HepG2 (cell line): Measurements from ENCODE around the gene MBD5. TPM values are rescaled to one million over a fixed set of nuclear protein-coding genes. Genes with fewer than 3 reads are reported as not detected.

ENCODE experiments used
- ATAC-seq: fragments of 200-7000 bp; cut with Tn5 transposase; 3 replicates; pipeline ENCODE4 v1.9.1; 2020; ENCODE audit warnings: mild to moderate bottlenecking, moderate library complexity
- BruUV-seq: library from RNA; stranded (reverse); fragments of 400-500 nt; replicated peaks from 2 replicates; lab custom pipeline; 2021; lab: Mats Ljungman, UMichigan
- CTCF ChIA-PET: fragments of 300-600 bp; formaldehyde crosslinking; extraction: SDS; loops from one replicate; lab custom pipeline; 2021; ENCODE audit warnings: low total read pairs, inconsistent platforms, low intra/inter-chr PET ratio; lab: Yijun Ruan, JAX
- POLR2A ChIA-PET: fragments of 350-600 bp; sonication (Branson Sonifier 250); formaldehyde crosslinking; loops from one replicate; lab custom pipeline; 2020; ENCODE audit warnings: antibody characterized with exemption, inconsistent platforms; lab: Yijun Ruan, JAX
- DNase-seq: peaks from one replicate; pipeline ENCODE4 v3.0.0-alpha.2; 2015; ENCODE audit warnings: low spot score
- FAIRE-seq: peaks from 3 replicates; lab custom pipeline; 2011; peaks lifted over from hg19 to GRCh38; lab: Jason Lieb, UNC
- H2AFZ ChIP-seq: one replicate; pipeline ENCODE4 v1.6.1; 2011; ENCODE audit warnings: low read length, inconsistent platforms
- H3K27ac ChIP-seq: fragments of 300-600 bp; 3 replicates; pipeline ENCODE4 v1.8.0; 2011; ENCODE audit warnings: mixed run types, mild to moderate bottlenecking, mixed read lengths, low read length, inconsistent platforms; ENCODE audit not compliant: insufficient read depth; ENCODE audit errors: extremely low read length
- H3K27me3 ChIP-seq, 2 experiments: fragments of 200-600 bp in 1 of 2; 2 replicates in 1 of 2; 3 replicates in 1 of 2; pipeline versions ENCODE4 v1.6.0 to v1.8.0; 2011; ENCODE audit warnings: low read length in 2 of 2, mild to moderate bottlenecking in 2 of 2, moderate library complexity in 2 of 2, inconsistent platforms in 1 of 2; ENCODE audit not compliant: insufficient read depth in 2 of 2, control insufficient read depth in 1 of 2
- H3K36me3 ChIP-seq, 2 experiments: fragments of 200-600 bp in 1 of 2; replicated peaks in 1 of 2; 2 replicates in 1 of 2; 3 replicates in 1 of 2; pipeline versions ENCODE4 v1.5.1 to v1.8.0; 2011; ENCODE audit warnings: low read length in 2 of 2, inconsistent platforms in 1 of 2; ENCODE audit not compliant: insufficient read depth in 2 of 2, control insufficient read depth in 1 of 2
- H3K4me1 ChIP-seq: 2 replicates; pipeline ENCODE4 v1.5.1; 2012; ENCODE audit warnings: low read length, inconsistent platforms; ENCODE audit not compliant: insufficient read depth
- H3K4me2 ChIP-seq: 2 replicates; pipeline ENCODE4 v1.6.0; 2011; ENCODE audit warnings: low read depth, low read length, inconsistent platforms
- H3K4me3 ChIP-seq, 3 experiments: fragments of 200-600 bp in 1 of 3; sonication (generic), shearing (Covaris generic) in 1 of 3; replicated peaks in 1 of 3; 2 replicates each; pipeline ENCODE4 v1.5.1; 2011 to 2016; ENCODE audit warnings: low read length in 3 of 3, inconsistent platforms in 2 of 3, low read depth in 2 of 3, mild to moderate bottlenecking in 2 of 3, control low read depth in 1 of 3, mixed read lengths in 1 of 3; ENCODE audit not compliant: insufficient read depth in 1 of 3
- H3K79me2 ChIP-seq: one replicate; pipeline ENCODE4 v1.6.1; 2011; ENCODE audit warnings: low read length, inconsistent platforms; ENCODE audit not compliant: insufficient read depth
- H3K9ac ChIP-seq: 2 replicates; pipeline ENCODE4 v1.6.0; 2011; ENCODE audit warnings: mild to moderate bottlenecking, low read depth, low read length, inconsistent platforms; ENCODE audit not compliant: insufficient read depth
- H3K9me3 ChIP-seq: 2 replicates; pipeline ENCODE4 v1.5.1; 2012; ENCODE audit warnings: mild to moderate bottlenecking, low read length
- H4K20me1 ChIP-seq: 2 replicates; pipeline ENCODE4 v1.6.0; 2011; ENCODE audit warnings: inconsistent platforms, mild to moderate bottlenecking, low read length, moderate library complexity; ENCODE audit not compliant: insufficient read depth
- ARID4A ChIP-seq: sonication (generic); formaldehyde crosslinking; IDR thresholded peaks from 2 replicates; pipeline ENCODE4 v1.5.0; 2020; ENCODE audit warnings: mild to moderate bottlenecking, missing genetic modification reagents, borderline replicate concordance
- DR1 ChIP-seq: sonication (generic); formaldehyde crosslinking; IDR thresholded peaks from 2 replicates; pipeline ENCODE4 v1.8.0; 2021; ENCODE audit warnings: mild to moderate bottlenecking, missing genetic modification reagents, inconsistent platforms
- GATA4 ChIP-seq: sonication (generic); IDR thresholded peaks from 2 replicates; pipeline ENCODE4 v1.6.1; 2016; ENCODE audit warnings: antibody characterized with exemption, low read depth, borderline replicate concordance
- HNF4A ChIP-seq: sonication (generic); formaldehyde crosslinking; IDR thresholded peaks from 2 replicates; pipeline ENCODE4 v1.4.0; 2020; ENCODE audit warnings: missing genetic modification reagents
- HNF4G ChIP-seq, 2 experiments: sonication (generic) in 1 of 2; formaldehyde crosslinking in 1 of 2; IDR thresholded peaks; 2 replicates each; pipeline versions ENCODE4 v1.4.0 to v1.6.1; 2011 to 2020; ENCODE audit warnings: borderline replicate concordance in 2 of 2, low read depth in 2 of 2, mild to moderate bottlenecking in 2 of 2, low read length in 1 of 2, missing genetic modification reagents in 1 of 2, moderate library complexity in 1 of 2
- NFRKB ChIP-seq: fragments of 450-650 bp; IDR thresholded peaks from 2 replicates; pipeline ENCODE4 v1.6.1; 2017
- SKIL ChIP-seq: sonication (generic); formaldehyde crosslinking; IDR thresholded peaks from 2 replicates; pipeline ENCODE4 v1.8.0; 2022; ENCODE audit warnings: missing genetic modification reagents, mild to moderate bottlenecking, moderate library complexity, borderline replicate concordance
- SSRP1 ChIP-seq: IDR thresholded peaks from 2 replicates; pipeline ENCODE4 v1.6.1; 2016; ENCODE audit warnings: control low read depth
- ZIK1 ChIP-seq: sonication (generic); formaldehyde crosslinking; IDR thresholded peaks from 2 replicates; pipeline ENCODE4 v1.5.0; 2020; ENCODE audit warnings: mild to moderate bottlenecking, low read depth, missing genetic modification reagents, borderline replicate concordance
- ZNF275 ChIP-seq: sonication (generic); formaldehyde crosslinking; IDR thresholded peaks from 2 replicates; pipeline ENCODE4 v1.8.0; 2022; ENCODE audit warnings: missing genetic modification reagents, mild to moderate bottlenecking, inconsistent platforms, borderline replicate concordance
- ZNF383 ChIP-seq: sonication (generic); formaldehyde crosslinking; IDR thresholded peaks from 2 replicates; pipeline ENCODE4 v1.4.0; 2020; ENCODE audit warnings: missing genetic modification reagents, mild to moderate bottlenecking, borderline replicate concordance
- WGBS: methylation state at CpG from one replicate; pipeline ENCODE4 v1.1.6; 2017; ENCODE audit warnings: low lambda C conversion rate; 5-methylcytosine and 5-hydroxymethylcytosine counted together
- in situ Hi-C: cut with HindIII; loops from 2 replicates; pipeline ENCODE4 v1.10.0; 2017; ENCODE audit warnings: low pct_unique_long_range_greater_than_20kb; ENCODE audit not compliant: extremely low pct_ligation_motif_present
- intact Hi-C: fragments of 100-400 bp; cut with micrococcal nuclease; formaldehyde crosslinking; loops from one replicate; pipeline ENCODE4 v1.10.0; 2022; ENCODE audit not compliant: unreplicated experiment
- polyA plus RNA-seq, 8 experiments: library from polyadenylated mRNA; depleted of rRNA in 3 of 8; stranded (reverse) in 7 of 8; unstranded in 1 of 8; fragments of >200 nt; fragmentation: Illumina TruSeq in 4 of 8; extraction: Trizol in 4 of 8; gene quantifications; 2 replicates each; pipeline versions ENCODE4 v1.2.1 to v1.2.3, GENCODE V29; 2011 to 2016; ENCODE audit warnings: low read depth in 4 of 8, missing spikeins in 1 of 8, mixed read lengths in 1 of 8; ENCODE audit not compliant: insufficient read depth in 1 of 8
- total RNA-seq, 5 experiments: library from RNA; depleted of rRNA; stranded (reverse); fragments of >200 nt; fragmentation: Illumina TruSeq; extraction: Trizol; gene quantifications; 2 replicates each; pipeline ENCODE4 v1.2.3, GENCODE V29; 2016; ENCODE audit warnings: low read depth in 1 of 5

Gene MBD5
- total and polyA plus RNA-seq, 2 of the 13 experiments (the other 11 are each of a cell fraction or from before 2014, with no cell fraction given), result 13.5 to 26.4 TPM

GRCh38 chr2:148455791-148456190, 434.9 kb downstream of the MBD5 start:
- peaks cover 12% of the 10 kb centered on the region for H3K4me1 ChIP-seq
- BruUV-seq, result no TSS peak
- ChIA-PET POLR2A (no interaction called here), CTCF (no interaction called here)
- no peaks in the 10 kb centered on the region for H3K79me2 ChIP-seq
- FAIRE-seq (no peak), ATAC-seq (peak; percentile 74), DNase-seq (peak; percentile 17)
- H3K9me3 ChIP-seq, result no peaks in the 10 kb centered on the region
- H3K4me2 ChIP-seq, result peak overlapping the region; percentile 26
- in situ Hi-C loops (no loop called here), intact Hi-C loops (no loop called here)
- WGBS, result 26% methylated on average over 4 of the region's 4 CpGs
- no peaks in the 10 kb centered on the region for H3K36me3 ChIP-seq
- H3K9ac ChIP-seq, result no peak overlapping the region
- H4K20me1 ChIP-seq, result no peaks in the 10 kb centered on the region
- TF ChIP-seq ZNF383 (CRISPR knock-in tag) (no peak), ZNF275 (no peak), SSRP1 (no peak), HNF4A (CRISPR knock-in tag) (peak; percentile 28; the same call in 1 of the 2 replicates), HNF4G (IDR thresholded peaks at IDR 0.05; ENCODE audit: borderline replicate concordance, low read depth, low read length) (peak; percentile 22; the same call in 1 of the 2 replicates), HNF4G (CRISPR knock-in tag; IDR thresholded peaks at IDR 0.05; ENCODE audit: borderline replicate concordance, low read depth) (no peak)
- no peak overlapping the region for H3K27ac ChIP-seq
- no peak overlapping the region for H2AFZ ChIP-seq
- H3K4me3 ChIP-seq, result no peak overlapping the region
- H3K27me3 ChIP-seq, result no peaks in the 10 kb centered on the region

GRCh38 chr2:148458171-148458570, 437.3 kb downstream of the MBD5 start:
- CTCF ChIA-PET, result no interaction called here
- Histone ChIP-seq H3K4me3 (no peak overlapping the region), H4K20me1 (no peaks in the 10 kb centered on the region), H3K27ac (no peak overlapping the region), H3K4me1 (peaks cover 12% of the 10 kb centered on the region), H3K79me2 (no peaks in the 10 kb centered on the region), H3K4me2 (no peak overlapping the region), H3K9me3 (no peaks in the 10 kb centered on the region), H3K36me3 (no peaks in the 10 kb centered on the region), H2AFZ (no peak overlapping the region), H3K27me3 (no peaks in the 10 kb centered on the region), H3K9ac (no peak overlapping the region)
- DNase-seq (no peak), ATAC-seq (no peak), FAIRE-seq (no peak)
- intact Hi-C loops, result no loop called here
- in situ Hi-C loops, result no loop called here
- BruUV-seq, result no TSS peak
- POLR2A ChIA-PET, result no interaction called here
- 94% methylated on average over 2 of the region's 2 CpGs for WGBS
- TF ChIP-seq NFRKB (no peak), ZIK1 (no peak), DR1 (CRISPR knock-in tag) (no peak), ARID4A (CRISPR knock-in tag) (no peak), HNF4A (CRISPR knock-in tag) (no peak), GATA4 (no peak), SKIL (no peak)
